Measurements from ENCODE around the gene LLCFC1. TPM values are rescaled to one million over a fixed set of nuclear protein-coding genes. Genes with fewer than 3 reads are reported as not detected.

The LLCFC1 gene
- total RNA-seq: not detected in 2 replicates

DNA sequence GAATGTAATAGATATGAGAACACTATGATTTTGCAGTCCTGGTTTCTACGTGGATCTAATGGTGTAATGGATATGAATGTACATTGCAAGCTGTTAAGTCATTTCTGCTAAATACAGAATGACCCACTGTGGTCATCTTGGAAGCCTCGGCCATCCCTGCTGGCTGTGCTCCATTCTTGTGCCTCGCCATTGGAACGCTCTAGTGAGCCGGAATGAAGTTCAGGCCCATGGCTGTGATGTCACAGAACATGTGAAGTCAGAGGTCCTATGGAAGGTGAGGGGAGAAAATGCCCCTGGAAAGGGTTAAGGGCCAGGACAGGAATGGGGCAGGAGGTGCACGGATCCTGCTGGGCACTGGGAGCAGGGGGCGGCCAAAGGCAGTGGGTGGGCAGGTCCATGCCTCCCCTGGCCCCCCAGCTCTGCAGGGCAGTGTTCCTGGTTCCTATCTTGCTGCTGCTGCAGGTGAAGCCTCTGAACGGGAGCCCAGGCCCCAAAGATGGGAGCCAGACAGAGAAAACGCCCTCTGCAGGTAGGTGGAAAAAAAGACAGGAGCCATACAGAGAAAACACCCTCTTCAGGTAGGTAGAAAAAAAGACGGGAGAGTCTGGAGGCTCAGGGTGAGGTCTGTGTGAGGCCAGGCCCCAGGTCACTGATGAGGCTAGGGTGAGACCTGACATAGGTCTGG is at the start of gene LLCFC1:
Gene LLCFC1 (plus strand): TSS at position 259 of the 685 bp plus-strand sequence. CDS start 138 bp downstream, at position 397.
- DNase-seq (ENCODE audit: low read depth, low spot score): no peak

DNA sequence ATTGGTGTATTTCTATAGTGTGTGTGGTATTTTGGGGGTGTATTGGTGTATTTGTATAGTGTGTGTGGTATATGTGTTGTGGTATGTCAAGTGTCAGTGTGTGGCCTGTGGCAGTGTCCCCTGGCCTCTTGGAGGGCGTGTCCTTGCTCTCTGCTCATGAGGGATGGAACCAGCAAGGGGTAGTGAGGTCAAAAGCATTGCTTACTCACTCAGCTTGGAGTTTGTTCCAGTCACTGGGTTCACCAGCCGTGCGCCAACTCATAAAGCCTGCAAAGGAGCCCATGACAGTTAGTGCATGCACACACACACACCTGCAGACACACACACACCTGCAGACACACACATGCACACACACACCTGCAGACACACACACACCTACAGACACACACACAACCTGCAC is 49.5 kb upstream of the LLCFC1 start:
- DNase-seq (ENCODE audit: low read depth, low spot score): no peak

GRCh38 chr7:142890874-142891485 is 48.3 kb upstream of the LLCFC1 start:
- no peak for DNase-seq (ENCODE audit: low read depth, low spot score)

DNA sequence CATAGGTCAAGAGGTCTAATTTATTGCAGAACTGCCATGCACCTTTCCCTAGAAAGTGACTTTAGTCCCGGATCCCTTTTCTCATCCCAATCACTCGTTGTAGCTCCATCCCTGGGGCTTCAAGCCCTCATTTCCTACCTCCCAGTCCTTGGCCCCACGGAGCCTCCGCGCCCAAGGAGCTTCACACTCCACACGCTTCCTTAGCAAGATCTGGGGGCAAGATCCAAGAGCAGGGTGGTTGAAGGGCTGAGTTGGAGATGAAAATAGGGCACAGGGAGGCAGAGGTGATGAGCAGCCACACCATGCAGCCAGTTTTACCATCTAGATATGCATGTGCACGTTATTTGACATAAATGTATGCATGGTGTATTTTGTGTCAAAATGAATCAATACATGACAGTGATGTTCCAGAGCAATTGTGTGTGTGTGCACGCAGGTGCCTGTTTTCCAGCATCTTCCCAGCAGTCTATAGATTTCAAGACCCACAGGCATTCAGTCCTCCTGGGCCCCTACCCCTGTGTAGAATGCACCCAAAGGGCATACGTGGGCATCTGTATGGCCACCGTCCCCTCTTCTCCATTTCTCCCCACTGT is 47.7 kb upstream of the LLCFC1 start:
- DNase-seq (ENCODE audit: low read depth, low spot score): no peak

- no peak for DNase-seq (ENCODE audit: low read depth, low spot score)
Measured at GRCh38 chr7:142892951-142893350, 46.3 kb upstream of the LLCFC1 start.

- no peak for DNase-seq (ENCODE audit: low read depth, low spot score)
Measured at GRCh38 chr7:142894112-142894984, 44.9 kb upstream of the LLCFC1 start.

DNA sequence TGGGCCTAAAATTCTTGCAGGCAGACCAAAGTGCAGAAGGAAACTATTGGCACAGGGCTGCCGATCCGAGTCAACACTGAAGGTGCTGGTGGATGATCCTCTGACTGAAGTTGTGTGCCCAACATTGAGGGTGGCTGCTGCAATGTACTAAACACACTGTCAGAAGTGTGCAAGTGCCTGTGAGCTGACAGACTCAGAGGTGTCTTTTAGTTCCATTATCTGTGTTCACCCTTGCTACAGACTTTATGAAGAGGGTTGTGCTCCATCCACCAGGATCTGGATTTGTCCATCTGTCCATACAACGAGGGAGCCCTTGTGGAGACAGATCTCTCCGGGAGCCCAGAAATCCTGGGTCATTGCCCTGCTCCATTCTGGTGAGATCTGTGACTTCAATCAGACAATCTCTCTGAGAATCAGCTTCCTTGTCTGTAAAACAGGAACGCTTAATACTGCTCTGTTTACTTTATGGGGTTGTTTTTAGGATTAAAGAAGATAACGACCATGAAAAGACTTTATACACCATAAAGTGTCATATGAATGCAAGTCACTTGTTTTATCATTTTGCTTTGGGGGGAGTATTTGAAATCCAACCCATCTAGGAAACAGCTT is 44.2 kb upstream of the LLCFC1 start:
- no peak for DNase-seq (ENCODE audit: low read depth, low spot score)

DNA sequence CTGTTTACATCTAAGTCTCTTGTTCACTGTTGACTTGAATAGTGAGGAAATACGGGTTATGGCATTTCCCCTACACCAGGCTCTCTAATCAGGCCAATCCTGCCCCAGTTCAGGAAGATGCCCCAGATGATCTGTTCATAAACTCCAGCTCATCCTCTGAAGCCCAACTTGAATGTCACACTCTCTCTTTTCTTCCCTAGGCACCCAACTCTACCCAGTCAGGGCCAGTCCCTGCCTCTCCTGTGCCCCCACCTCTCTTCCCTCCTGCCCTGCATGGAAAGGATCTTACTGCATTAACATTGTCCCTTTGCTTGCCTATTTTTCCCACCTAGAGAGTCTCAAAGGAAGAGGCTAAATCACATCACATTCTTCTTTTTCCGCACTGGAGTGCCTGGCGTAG is 43.1 kb upstream of the LLCFC1 start:
- no peak for DNase-seq (ENCODE audit: low read depth, low spot score)

- no peak for DNase-seq (ENCODE audit: low read depth, low spot score)
Measured at GRCh38 chr7:142896741-142897379, 42.4 kb upstream of the LLCFC1 start.

- no peak for DNase-seq (ENCODE audit: low read depth, low spot score)
Measured at GRCh38 chr7:142897691-142898090, 41.6 kb upstream of the LLCFC1 start.

DNA sequence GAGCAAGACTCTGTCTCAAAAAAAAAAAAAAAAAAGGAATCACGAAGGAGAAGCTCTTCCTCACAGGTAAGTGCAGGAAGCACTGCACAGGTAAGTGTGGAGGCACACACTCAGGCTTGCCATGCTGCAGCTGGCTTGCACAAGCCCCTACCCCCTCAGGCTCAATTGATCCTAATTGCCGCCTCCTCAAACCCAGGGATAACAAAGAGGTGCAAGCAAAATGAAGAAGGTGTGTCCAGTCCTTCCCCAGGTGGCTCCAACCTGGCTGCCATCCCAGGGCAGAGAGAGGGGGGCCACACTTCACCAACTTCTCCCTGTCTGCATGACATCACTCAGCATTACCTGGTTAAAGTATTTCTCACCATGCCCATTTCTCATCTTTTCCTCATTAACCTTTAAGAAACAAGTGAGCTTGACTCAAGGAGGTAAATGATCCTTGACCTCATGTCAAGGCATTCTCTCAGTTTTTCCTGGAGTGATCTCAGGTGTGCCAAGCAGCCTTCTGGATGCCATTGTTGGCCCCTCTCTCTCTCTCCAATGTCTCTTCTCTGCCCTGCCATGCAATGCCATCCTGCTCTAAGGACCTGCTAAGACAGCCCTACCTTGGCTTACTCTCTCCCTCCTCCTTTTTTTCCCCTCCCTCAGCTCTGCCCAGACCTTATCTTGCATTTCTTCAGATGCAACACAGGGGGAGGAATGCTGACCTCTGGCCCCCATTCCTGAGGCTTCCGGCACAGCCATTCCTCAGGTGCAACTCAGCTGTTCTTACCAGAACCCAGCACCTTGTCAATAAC is 40.7 kb upstream of the LLCFC1 start:
- no peak for DNase-seq (ENCODE audit: low read depth, low spot score)

GRCh38 chr7:142899661-142900060 is 39.6 kb upstream of the LLCFC1 start:
- DNase-seq (ENCODE audit: low read depth, low spot score): no peak

DNA sequence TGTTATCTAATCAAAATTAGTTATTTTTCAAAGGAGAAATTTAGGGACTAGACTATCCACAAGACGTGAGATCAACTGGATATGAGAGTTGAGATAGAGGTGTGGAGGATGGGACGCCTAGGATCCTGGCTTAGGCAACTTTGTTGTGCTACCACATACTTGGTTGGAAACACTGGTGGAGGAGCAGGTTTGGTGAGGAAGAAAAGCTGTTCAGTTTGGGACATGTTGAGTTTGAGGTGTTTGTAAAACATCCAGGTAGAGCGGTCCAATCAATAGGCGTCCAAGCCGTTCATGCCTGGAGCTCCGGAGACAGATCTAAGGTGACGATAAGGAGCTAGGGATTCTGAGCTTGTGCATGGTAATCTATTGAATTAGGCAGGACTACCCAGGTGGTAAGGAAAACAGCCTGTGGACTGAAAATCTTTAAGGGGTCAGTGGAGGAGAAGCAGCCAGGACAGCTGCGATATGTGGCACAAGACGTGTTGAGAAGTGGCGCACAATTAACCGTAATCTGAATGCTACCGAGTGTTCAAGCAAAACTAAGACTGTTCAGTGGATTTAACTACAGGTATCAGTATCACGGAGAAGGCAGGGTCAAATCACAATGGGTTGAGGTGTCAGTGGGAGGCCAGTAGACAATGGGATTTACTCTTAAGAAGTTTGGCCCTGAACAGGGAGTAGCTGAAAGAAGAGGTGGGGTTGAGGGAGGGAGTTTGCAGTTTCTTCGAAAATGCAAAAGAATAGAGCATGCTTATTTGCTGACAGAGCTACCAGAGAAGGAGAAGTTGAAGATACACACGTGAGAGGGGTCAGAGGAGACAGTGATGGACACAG is 37.6 kb upstream of the LLCFC1 start:
- no peak for DNase-seq (ENCODE audit: low read depth, low spot score)

DNA sequence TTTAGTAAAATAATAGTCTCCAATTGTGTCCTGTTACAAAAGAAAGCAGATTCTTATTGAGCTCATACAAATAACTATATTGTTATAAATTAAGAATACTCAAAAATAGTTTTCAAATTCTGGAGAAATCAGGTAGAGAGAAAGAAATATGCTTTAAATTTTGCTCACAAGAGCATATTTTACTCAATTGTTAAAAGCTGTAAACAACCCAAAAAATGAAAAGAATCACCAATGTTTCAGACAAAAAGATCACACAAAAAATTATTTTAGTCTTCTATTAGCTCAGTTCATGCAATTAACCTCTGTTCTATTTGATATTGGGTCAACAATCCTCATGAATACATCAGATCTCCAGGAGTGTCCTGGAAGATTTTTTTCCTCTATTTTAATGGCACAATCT is 35.2 kb upstream of the LLCFC1 start:
- DNase-seq (ENCODE audit: low read depth, low spot score): no peak

GRCh38 chr7:142905759-142906158 is 33.5 kb upstream of the LLCFC1 start:
- no peak for DNase-seq (ENCODE audit: low read depth, low spot score)

DNA sequence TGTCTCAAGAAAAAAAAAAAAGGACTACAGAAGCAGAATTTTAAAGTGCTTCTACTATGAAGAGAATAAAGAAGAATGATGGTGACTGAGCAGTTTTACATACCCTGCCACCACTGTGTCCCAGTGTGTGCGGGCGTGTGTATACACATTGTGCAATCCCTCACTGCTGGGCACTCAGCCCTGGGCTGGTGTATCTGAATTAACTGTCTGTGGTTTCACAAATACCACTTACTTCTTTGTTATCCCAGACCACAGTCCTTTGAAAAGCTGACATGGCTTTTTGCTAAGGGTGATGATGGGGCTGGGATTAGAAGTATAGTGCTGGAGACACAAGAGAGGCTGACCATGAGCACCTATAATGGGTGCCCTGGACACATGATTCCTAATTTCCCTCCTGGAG is 32.6 kb upstream of the LLCFC1 start:
- no peak for DNase-seq (ENCODE audit: low read depth, low spot score)

GRCh38 chr7:142908290-142908689 is 31.0 kb upstream of the LLCFC1 start:
- DNase-seq (ENCODE audit: low read depth, low spot score): no peak

DNA sequence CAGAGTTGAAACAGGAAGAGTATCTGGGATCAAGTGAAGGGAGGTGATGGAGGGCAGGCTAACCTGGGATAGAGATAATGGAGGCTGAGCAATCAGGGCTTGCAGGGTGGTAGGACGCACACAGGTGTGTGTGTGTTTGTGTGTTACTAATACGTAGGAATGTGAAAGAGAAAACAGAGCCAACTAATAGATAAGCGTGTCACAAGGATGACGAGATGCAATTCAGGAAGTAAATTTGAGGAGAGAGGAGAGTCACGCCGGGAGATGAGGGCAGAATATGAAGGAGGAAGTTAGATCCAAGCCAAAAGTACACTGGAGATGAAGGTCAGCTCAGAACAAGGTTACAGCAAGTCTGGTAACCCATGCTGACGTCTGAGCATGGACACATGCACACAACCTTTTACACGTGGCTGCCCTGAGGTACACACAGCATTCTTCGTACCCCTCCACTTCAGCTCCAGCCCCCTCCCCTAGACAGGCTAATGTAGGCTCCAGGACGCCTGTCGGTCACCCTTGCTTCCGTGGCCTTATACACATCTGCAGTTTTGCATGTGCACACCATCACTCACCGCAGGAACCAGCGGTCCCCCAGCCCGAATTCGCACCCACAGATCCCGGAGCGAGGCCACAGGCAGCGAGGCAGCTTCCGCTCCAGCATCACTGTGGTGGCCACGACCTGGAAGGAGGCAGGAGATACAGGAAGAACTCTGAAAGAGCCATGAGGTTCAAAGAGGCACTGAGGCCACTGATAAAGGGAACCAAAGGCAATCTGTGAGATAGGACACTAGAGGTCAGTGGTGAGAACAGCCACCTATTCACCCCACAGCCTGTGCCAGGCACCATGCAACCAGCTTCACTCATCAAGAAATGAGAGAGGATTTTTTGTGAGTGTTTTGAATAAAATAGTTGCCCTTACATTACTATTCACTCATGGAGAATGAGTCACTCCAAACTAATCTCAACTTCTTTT is 30.1 kb upstream of the LLCFC1 start:
- no peak for DNase-seq (ENCODE audit: low read depth, low spot score)
